SH-SY5Y (cell line): Measurements from ENCODE around the gene ISG20L2.

Source experiments
- GATA2 ChIP-seq: IDR thresholded peaks from 2 replicates; pipeline ENCODE4 v1.6.1; 2011; ENCODE audit warnings: mild to moderate bottlenecking, low read depth, low read length
- GATA3 ChIP-seq: IDR thresholded peaks from 2 replicates; pipeline ENCODE4 v1.6.1; 2011; ENCODE audit warnings: low read depth, mild to moderate bottlenecking, low read length, moderate library complexity

DNA sequence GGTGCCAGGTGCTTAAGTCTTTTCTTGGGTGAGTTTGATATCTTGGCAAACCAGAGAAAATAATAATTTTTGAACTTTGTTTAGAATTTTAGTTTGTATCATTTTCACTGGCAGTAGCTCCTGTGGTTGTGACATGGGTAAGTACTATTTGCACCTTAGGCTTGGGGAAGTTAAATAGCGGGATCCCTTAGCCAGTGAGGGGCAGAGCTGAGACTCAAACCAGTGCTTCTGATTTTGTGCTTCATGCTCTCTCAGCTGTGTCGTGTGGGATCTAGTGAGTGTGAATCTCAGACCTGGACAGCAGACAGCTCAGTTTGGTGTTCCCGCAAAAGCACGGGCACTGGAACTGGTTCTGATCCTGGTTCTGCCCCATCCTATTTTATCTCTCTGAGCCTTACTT lies 48.4 kb upstream of the ISG20L2 start:
- no peak for TF ChIP-seq GATA2
- no peak for TF ChIP-seq GATA3
